Sigmoid colon (tissue), 7 donors: ENCODE results near the gene RAB8A. TPM values are rescaled to one million over a fixed set of nuclear protein-coding genes. Genes with fewer than 3 reads are reported as not detected.
"Not testable (repeated sequence)": the region's sequence is repeated elsewhere in the genome, so short reads cannot be mapped to it uniquely, and the experiment has no call there.

ENCODE experiments used
- DNase-seq: peaks from one replicate; pipeline ENCODE4 v3.0.0-alpha.2; 2019
- H3K27ac ChIP-seq, 4 donors: fragments of 200-600 bp; sonication (generic); one replicate each; pipeline ENCODE4 v1.5.1; 2016 to 2019; ENCODE audit warnings: mild to moderate bottlenecking in 1 of 4
- H3K27me3 ChIP-seq, 3 donors: fragments of 200-600 bp; sonication (generic); one replicate each; pipeline ENCODE4 v1.5.1; 2019; ENCODE audit warnings: mild to moderate bottlenecking in 1 of 3
- H3K36me3 ChIP-seq, 4 donors: fragments of 200-600 bp; sonication (generic); one replicate each; pipeline ENCODE4 v1.5.1; 2016 to 2019
- H3K4me1 ChIP-seq, 4 donors: fragments of 200-600 bp; sonication (generic); one replicate each; pipeline ENCODE4 v1.5.1; 2017 to 2019
- H3K4me3 ChIP-seq, 4 donors: fragments of 200-600 bp; sonication (generic); one replicate each; pipeline ENCODE4 v1.5.1; 2017 to 2019; ENCODE audit warnings: mild to moderate bottlenecking in 2 of 4, moderate library complexity in 1 of 4
- H3K9me3 ChIP-seq, 4 donors: fragments of 200-600 bp in 3 of 4; sonication (generic) in 3 of 4; one replicate each; pipeline versions ENCODE4 v1.5.1 to v1.6.1; 2013 to 2019
- EP300 ChIP-seq, 4 donors: sonication (generic); formaldehyde crosslinking; IDR thresholded peaks; one replicate each; pipeline ENCODE4 v1.6.1; 2017; ENCODE audit warnings: antibody characterized with exemption in 4 of 4
- POLR2A ChIP-seq, 2 donors: fragments of 450-650 bp; IDR thresholded peaks; one replicate each; pipeline ENCODE4 v1.6.1; 2016; ENCODE audit warnings: antibody characterized with exemption in 2 of 2, mild to moderate bottlenecking in 2 of 2, moderate library complexity in 2 of 2
- POLR2AphosphoS5 ChIP-seq, 4 donors: sonication (generic); formaldehyde crosslinking; IDR thresholded peaks; one replicate each; pipeline ENCODE4 v1.6.1; 2017; ENCODE audit warnings: antibody characterized with exemption in 4 of 4
- WGBS, 2 donors: extraction: QIAGEN DNeasy Blood & Tissue Kit; methylation state at CpG; one replicate each; pipeline ENCODE4 v1.1.7; 2013; 5-methylcytosine and 5-hydroxymethylcytosine counted together
- intact Hi-C: fragments of 100-400 bp; cut with DNase I; formaldehyde crosslinking; loops from one replicate; pipeline ENCODE4 v1.15.1; 2023
- polyA plus RNA-seq, 3 donors: library from polyadenylated mRNA; stranded (reverse); fragments of 200-250 nt; gene quantifications; one replicate each; pipeline ENCODE4 v1.2.3, GENCODE V29; 2013
- total RNA-seq, 4 donors: library from RNA; depleted of rRNA; stranded (reverse); fragments of >200 nt; gene quantifications; one replicate each; pipeline ENCODE4 v1.1.0, GENCODE V29; 2016
- TF ChIP-seq, protein P1 (sequence below), 4 experiments: fragments of 450-650 bp in 3 of 4; fragments of 200-600 bp in 1 of 4; IDR thresholded peaks; one replicate each; pipeline ENCODE4 v1.5.1; 2016 to 2019; ENCODE audit warnings: antibody characterized with exemption in 4 of 4, mild to moderate bottlenecking in 3 of 4, moderate library complexity in 2 of 4
- donor health status: healthy with polysubstance abuse.
- donor health status: Bipolar disorder and iron deficiency.
- donor health status: healthy.

RAB8A gene
- total and polyA plus RNA-seq, 7 donors, result 32.8 to 126 (median 43.9) TPM

DNA sequence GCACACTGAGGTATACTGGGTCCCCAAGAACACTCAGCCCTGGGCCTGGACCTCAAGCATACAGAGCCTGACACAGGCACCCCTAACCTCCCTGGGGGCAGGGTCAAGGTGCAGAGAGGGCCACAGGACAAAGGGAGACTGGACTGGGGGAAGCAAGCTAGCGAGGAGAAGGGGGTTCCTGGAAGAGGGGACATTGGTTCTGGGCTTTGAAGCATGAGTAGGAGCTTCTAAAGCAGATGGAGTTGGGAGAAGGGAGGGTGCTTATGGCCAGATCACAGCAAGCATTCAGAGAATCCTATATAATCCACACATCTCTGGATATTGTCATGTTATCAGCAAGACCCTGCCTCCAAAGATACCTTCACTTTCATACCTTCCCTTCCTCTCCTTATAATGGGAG lies 58.4 kb downstream of the RAB8A start:
- Histone ChIP-seq H3K27ac (no peak overlapping the region), H3K4me1 (no peaks in the 10 kb centered on the region), H3K36me3 (no peaks in the 10 kb centered on the region), H3K27me3 (no peaks in the 10 kb centered on the region), H3K4me3 (no peak overlapping the region), H3K9me3 (no peaks in the 10 kb centered on the region)
- 81 to 87% methylated on average over 1 of the region's 1 CpG for WGBS, 2 donors
- TF ChIP-seq, protein P1, sequence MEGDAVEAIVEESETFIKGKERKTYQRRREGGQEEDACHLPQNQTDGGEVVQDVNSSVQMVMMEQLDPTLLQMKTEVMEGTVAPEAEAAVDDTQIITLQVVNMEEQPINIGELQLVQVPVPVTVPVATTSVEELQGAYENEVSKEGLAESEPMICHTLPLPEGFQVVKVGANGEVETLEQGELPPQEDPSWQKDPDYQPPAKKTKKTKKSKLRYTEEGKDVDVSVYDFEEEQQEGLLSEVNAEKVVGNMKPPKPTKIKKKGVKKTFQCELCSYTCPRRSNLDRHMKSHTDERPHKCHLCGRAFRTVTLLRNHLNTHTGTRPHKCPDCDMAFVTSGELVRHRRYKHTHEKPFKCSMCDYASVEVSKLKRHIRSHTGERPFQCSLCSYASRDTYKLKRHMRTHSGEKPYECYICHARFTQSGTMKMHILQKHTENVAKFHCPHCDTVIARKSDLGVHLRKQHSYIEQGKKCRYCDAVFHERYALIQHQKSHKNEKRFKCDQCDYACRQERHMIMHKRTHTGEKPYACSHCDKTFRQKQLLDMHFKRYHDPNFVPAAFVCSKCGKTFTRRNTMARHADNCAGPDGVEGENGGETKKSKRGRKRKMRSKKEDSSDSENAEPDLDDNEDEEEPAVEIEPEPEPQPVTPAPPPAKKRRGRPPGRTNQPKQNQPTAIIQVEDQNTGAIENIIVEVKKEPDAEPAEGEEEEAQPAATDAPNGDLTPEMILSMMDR (IDR thresholded peaks at IDR 0.05), result no peak
- TF ChIP-seq EP300 (IDR thresholded peaks at IDR 0.05) (no peak), POLR2AphosphoS5 (IDR thresholded peaks at IDR 0.05) (no peak), POLR2A (IDR thresholded peaks at IDR 0.05) (no peak)
- no peak for DNase-seq
- intact Hi-C loops, result no loop called here

DNA sequence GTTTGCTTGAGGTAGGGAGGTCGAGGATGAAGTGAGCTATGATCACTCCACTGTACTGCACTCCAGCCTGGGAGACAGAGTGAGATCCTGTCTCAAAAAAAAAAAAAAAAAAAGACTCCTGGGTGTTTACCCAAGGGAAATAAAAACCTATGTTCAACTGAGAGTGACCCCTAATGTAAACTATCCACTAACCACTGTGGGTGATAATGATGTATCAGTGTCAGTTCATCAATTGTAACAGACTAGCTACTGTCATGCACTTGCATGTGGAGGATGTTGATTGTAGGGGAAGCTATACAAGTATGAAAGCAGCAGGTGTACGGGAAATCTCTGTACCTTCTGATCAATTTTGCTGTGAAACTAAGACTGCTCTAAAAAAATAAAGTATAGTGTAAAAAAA lies 64.3 kb downstream of the RAB8A start:
- no peak for TF ChIP-seq POLR2AphosphoS5 (IDR thresholded peaks at IDR 0.05)
- no peak for TF ChIP-seq EP300 (IDR thresholded peaks at IDR 0.05)
- no peak for TF ChIP-seq POLR2A (IDR thresholded peaks at IDR 0.05)
- TF ChIP-seq, protein P1 (IDR thresholded peaks at IDR 0.05), result no peak
- Histone ChIP-seq H3K27ac (no peak overlapping the region), H3K27me3 (no peaks in the 10 kb centered on the region), H3K4me3 (no peak overlapping the region), H3K4me1 (no peaks in the 10 kb centered on the region), H3K9me3 (peaks cover 0 to 5% (median 2%) of the 10 kb centered on the region in 4 donors), H3K36me3 (no peaks in the 10 kb centered on the region)
- intact Hi-C loops, result no loop called here
- no peak for DNase-seq
- 59 to 64% methylated on average over 2 of the region's 2 CpGs for WGBS, 2 donors

DNA sequence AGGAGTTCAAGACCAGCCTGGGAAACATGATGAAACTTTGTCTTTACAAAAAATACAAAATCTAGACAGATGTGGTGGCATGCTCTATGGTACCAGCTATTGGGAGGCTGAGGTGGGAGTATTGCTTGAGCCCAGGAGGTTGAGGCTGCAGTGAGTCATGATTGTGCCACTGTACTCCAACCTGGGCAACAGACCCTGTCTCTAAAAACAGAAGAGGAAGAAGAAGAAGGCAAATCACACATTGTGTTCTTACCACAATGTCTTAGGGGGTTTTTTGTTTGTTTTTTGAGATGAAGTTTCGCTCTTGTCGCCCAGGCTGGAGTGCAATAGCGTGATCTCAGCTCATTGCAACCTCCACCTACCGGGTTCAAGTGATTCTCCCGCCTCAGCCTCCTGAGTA lies 67.2 kb downstream of the RAB8A start:
- H3K4me3 ChIP-seq, H3K27ac ChIP-seq, intact Hi-C loops, H3K4me1 ChIP-seq, DNase-seq, H3K36me3 ChIP-seq, H3K27me3 ChIP-seq, H3K9me3 ChIP-seq: not testable (repeated sequence)
- WGBS, 2 donors, result 91% methylated on average over 5 of the region's 5 CpGs

DNA sequence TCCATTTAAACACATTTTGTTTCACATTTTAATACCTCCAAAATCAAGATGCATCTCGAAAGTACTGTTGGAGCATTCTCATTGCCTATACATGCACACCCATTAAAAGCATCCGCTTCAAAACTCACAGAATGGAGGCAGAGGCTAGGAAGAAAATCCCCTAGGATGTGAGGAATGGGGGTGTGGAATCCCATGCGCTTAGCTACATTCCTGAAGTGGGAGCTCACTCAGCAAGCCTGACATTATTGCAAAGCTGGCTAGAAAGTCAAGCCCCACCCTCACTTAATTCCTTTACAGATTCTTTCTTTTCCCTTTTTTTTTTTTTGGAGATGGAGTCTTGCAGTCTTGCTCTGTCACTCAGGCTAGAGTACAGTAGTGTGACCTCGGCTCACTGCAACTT lies 68.9 kb downstream of the RAB8A start:
- Histone ChIP-seq H3K27me3 (no peaks in the 10 kb centered on the region), H3K4me3 (no peak overlapping the region), H3K36me3 (no peaks in the 10 kb centered on the region), H3K9me3 (peaks cover 0 to 3% (median under 1%) of the 10 kb centered on the region in 4 donors), H3K4me1 (peaks cover 0 to under 1% (median 0%) of the 10 kb centered on the region in 4 donors), H3K27ac (no peak overlapping the region)
- TF ChIP-seq, protein P1 (IDR thresholded peaks at IDR 0.05), result no peak
- no peak for TF ChIP-seq POLR2A (IDR thresholded peaks at IDR 0.05)
- TF ChIP-seq EP300 (IDR thresholded peaks at IDR 0.05), result no peak
- no peak for TF ChIP-seq POLR2AphosphoS5 (IDR thresholded peaks at IDR 0.05)
- DNase-seq, result no peak
- WGBS, 2 donors, result 53 to 69% methylated on average over 4 of the region's 4 CpGs
- intact Hi-C loops, result no loop called here

Other genes with a start within 250 kb of the RAB8A start
- gene CYP4F2, start 213.8 kb upstream of the RAB8A start, total RNA-seq, result not detected
- gene CYP4F2, start 213.8 kb upstream of the RAB8A start, polyA plus RNA-seq, result 1 to 10 TPM; 1.2 to 2.2 (median 1.8) TPM
- under 1 TPM in 2 of 4 donors, not detected in 2; 0.66 to 0.68 TPM for gene CYP4F11, start 177.4 kb upstream of the RAB8A start, total RNA-seq
- gene CYP4F11, start 177.4 kb upstream of the RAB8A start, polyA plus RNA-seq, result 1 to 10 TPM in 1 of 3 donors, under 1 TPM in 1, not detected in 1; 0.10 to 1.8 TPM
- not detected for gene OR10H4, start 162.9 kb upstream of the RAB8A start, total RNA-seq
- not detected for gene OR10H4, start 162.9 kb upstream of the RAB8A start, polyA plus RNA-seq
- 100 to 1,000 TPM; 222 to 826 (median 353) TPM for gene TPM4, start 35.4 kb upstream of the RAB8A start, total RNA-seq
- gene TPM4, start 35.4 kb upstream of the RAB8A start, polyA plus RNA-seq, result 100 to 1,000 TPM; 313 to 464 (median 374) TPM
- 1 to 10 TPM in 2 of 4 donors, not detected in 2; 2.5 to 3.3 TPM for gene HSH2D, start 31.8 kb downstream of the RAB8A start, total RNA-seq
- 10 to 100 TPM; 14.4 to 40.0 (median 22.9) TPM for gene HSH2D, start 31.8 kb downstream of the RAB8A start, polyA plus RNA-seq
- gene CIB3, start 61.6 kb downstream of the RAB8A start, total RNA-seq, result not detected
- gene CIB3, start 61.6 kb downstream of the RAB8A start, polyA plus RNA-seq, result under 1 TPM in 1 of 3 donors, not detected in 2; 0.69 TPM
- 10 to 100 TPM; 86.9 to 97.7 (median 92.5) TPM for gene FAM32A, start 73.5 kb downstream of the RAB8A start, total RNA-seq
- gene FAM32A, start 73.5 kb downstream of the RAB8A start, polyA plus RNA-seq, result 100 to 1,000 TPM in 2 of 3 donors, 10 to 100 TPM in 1; 90.2 to 239 (median 156) TPM
- 10 to 100 TPM; 57.1 to 63.7 (median 60.8) TPM for gene AP1M1, start 86.0 kb downstream of the RAB8A start, total RNA-seq
- 10 to 100 TPM; 18.7 to 37.8 (median 20.4) TPM for gene AP1M1, start 86.0 kb downstream of the RAB8A start, polyA plus RNA-seq
- gene KLF2, start 212.9 kb downstream of the RAB8A start, total RNA-seq, result 10 to 100 TPM; 17.1 to 49.3 (median 28.3) TPM
- gene KLF2, start 212.9 kb downstream of the RAB8A start, polyA plus RNA-seq, result 10 to 100 TPM in 1 of 3 donors, 1 to 10 TPM in 2; 2.8 to 25.9 (median 3.6) TPM